Esophagus squamous epithelium (tissue), 5 donors: ENCODE measurements around the gene MYH7B. TPM values are rescaled to one million over a fixed set of nuclear protein-coding genes. Genes with fewer than 3 reads are reported as not detected.

Experiments
- DNase-seq: peaks from one replicate; lab custom pipeline; 2025; lab: John Stamatoyannopoulos, UW
- H3K27ac ChIP-seq, 4 donors: fragments of 200-600 bp; sonication (generic); one replicate each; pipeline ENCODE4 v1.5.1; 2016 to 2019; ENCODE audit warnings: mild to moderate bottlenecking in 1 of 4
- H3K27me3 ChIP-seq, 4 donors: fragments of 200-600 bp; sonication (generic); 1 replicate in 3 of 4; 2 replicates in 1 of 4; pipeline versions ENCODE4 v1.5.1 to v1.6.0; 2017 to 2021; ENCODE audit warnings: antibody characterized with exemption in 1 of 4
- H3K36me3 ChIP-seq, 3 donors: fragments of 200-600 bp; sonication (generic); one replicate each; pipeline ENCODE4 v1.5.1; 2016 to 2019
- H3K4me1 ChIP-seq, 3 donors: fragments of 200-600 bp; sonication (generic); one replicate each; pipeline ENCODE4 v1.5.1; 2017 to 2019
- H3K4me3 ChIP-seq, 4 donors: fragments of 200-600 bp; sonication (generic); 1 replicate in 3 of 4; 2 replicates in 1 of 4; pipeline ENCODE4 v1.5.1; 2016 to 2019; ENCODE audit warnings: mild to moderate bottlenecking in 2 of 4, moderate library complexity in 1 of 4
- H3K9me3 ChIP-seq, 3 donors: fragments of 200-600 bp; sonication (generic); one replicate each; pipeline ENCODE4 v1.5.1; 2016 to 2019
- CTCF ChIP-seq, 6 experiments: fragments of 450-650 bp in 4 of 6; fragments of 200-600 bp in 2 of 6; sonication (generic) in 2 of 6; IDR thresholded peaks; one replicate each; pipeline ENCODE4 v1.5.1; 2016 to 2019; ENCODE audit warnings: antibody characterized with exemption in 6 of 6, mild to moderate bottlenecking in 4 of 6, moderate library complexity in 4 of 6
- POLR2A ChIP-seq, 4 donors: fragments of 450-650 bp; IDR thresholded peaks; one replicate each; pipeline ENCODE4 v1.6.1; 2017; ENCODE audit warnings: antibody characterized with exemption in 4 of 4, mild to moderate bottlenecking in 4 of 4, moderate library complexity in 3 of 4
- WGBS, 2 donors: methylation state at CpG; one replicate each; pipeline ENCODE4 v1.1.5; 2018; 5-methylcytosine and 5-hydroxymethylcytosine counted together
- intact Hi-C: fragments of 100-400 bp; cut with DNase I; formaldehyde crosslinking; loops from one replicate; pipeline ENCODE4 v1.15.0; 2022
- total RNA-seq, 4 donors: library from RNA; depleted of rRNA; stranded (reverse); fragments of >200 nt; gene quantifications; one replicate each; pipeline ENCODE4 v1.1.0, GENCODE V29; 2016
- donor health status: DM: yes; HTN: yes; CAD: no.

The MYH7B gene
- total RNA-seq, 4 donors from 2014 or later, result 0.19 TPM; not detected in 3

- Histone ChIP-seq H3K4me3 (no peak overlapping the region), H3K27ac (no peak overlapping the region), H3K36me3 (peaks cover 6 to 91% (median 43%) of the 10 kb centered on the region in 3 donors), H3K9me3 (no peaks in the 10 kb centered on the region), H3K27me3 (no peaks in the 10 kb centered on the region), H3K4me1 (peaks cover 0 to 25% (median 14%) of the 10 kb centered on the region in 3 donors)
- intact Hi-C loops, result no loop called here
- no peak for TF ChIP-seq POLR2A (IDR thresholded peaks at IDR 0.05)
- TF ChIP-seq CTCF (IDR thresholded peaks at IDR 0.05), result no peak
- 94 to 95% methylated on average over 2 to 3 of the region's 3 CpGs for WGBS, 2 donors
- no peak for DNase-seq
Measured at GRCh38 chr20:34925341-34925740, 30.3 kb upstream of the MYH7B start.

- Histone ChIP-seq H3K9me3 (no peaks in the 10 kb centered on the region), H3K4me3 (no peak overlapping the region)
Measured at GRCh38 chr20:34925981-34926380, 29.7 kb upstream of the MYH7B start.

GRCh38 chr20:34926581-34926980 is 29.1 kb upstream of the MYH7B start:
- WGBS, 2 donors, result 100% methylated on average over 1 of the region's 1 CpG
- TF ChIP-seq CTCF (IDR thresholded peaks at IDR 0.05) (no peak), POLR2A (IDR thresholded peaks at IDR 0.05) (no peak)
- peaks cover 0 to 20% (median 14%) of the 10 kb centered on the region in 3 donors for H3K4me1 ChIP-seq
- no peaks in the 10 kb centered on the region for H3K27me3 ChIP-seq
- H3K36me3 ChIP-seq, result peaks cover 6 to 91% (median 38%) of the 10 kb centered on the region in 3 donors
- no peak for DNase-seq
- intact Hi-C loops, result no loop called here
- no peak overlapping the region for H3K27ac ChIP-seq
- no peak overlapping the region for H3K4me3 ChIP-seq
- no peaks in the 10 kb centered on the region for H3K9me3 ChIP-seq

More at GRCh38 chr20:34925981-34926380, 29.7 kb upstream of the MYH7B start:
- WGBS, 2 donors, result 100% methylated on average over 1 of the region's 1 CpG; no CpG with 5 or more reads in 1 of the 2 donors
- no peaks in the 10 kb centered on the region for H3K27me3 ChIP-seq
- TF ChIP-seq POLR2A (IDR thresholded peaks at IDR 0.05) (no peak), CTCF (IDR thresholded peaks at IDR 0.05) (no peak)
- no peak for DNase-seq
- H3K27ac ChIP-seq, result no peak overlapping the region
- peaks cover 6 to 91% (median 40%) of the 10 kb centered on the region in 3 donors for H3K36me3 ChIP-seq
- H3K4me1 ChIP-seq, result peaks cover 0 to 25% (median 14%) of the 10 kb centered on the region in 3 donors
- intact Hi-C loops, result no loop called here

- TF ChIP-seq POLR2A (IDR thresholded peaks at IDR 0.05) (no peak), CTCF (IDR thresholded peaks at IDR 0.05) (no peak)
- Histone ChIP-seq H3K27me3 (no peaks in the 10 kb centered on the region), H3K4me3 (no peak overlapping the region), H3K27ac (no peak overlapping the region), H3K36me3 (peaks cover 6 to 97% (median 38%) of the 10 kb centered on the region in 3 donors), H3K4me1 (peaks cover 0 to 8% (median 5%) of the 10 kb centered on the region in 3 donors), H3K9me3 (no peaks in the 10 kb centered on the region)
- 57 to 100% methylated on average over 1 of the region's 1 CpG for WGBS, 2 donors
- no peak for DNase-seq
- intact Hi-C loops, result no loop called here
Measured at GRCh38 chr20:34927736-34928135, 27.9 kb upstream of the MYH7B start.

GRCh38 chr20:34928411-34928810 is 27.3 kb upstream of the MYH7B start:
- intact Hi-C loops, result no loop called here
- no peak for DNase-seq
- H3K4me3 ChIP-seq, result no peak overlapping the region
- H3K27ac ChIP-seq, result no peak overlapping the region
- TF ChIP-seq CTCF (IDR thresholded peaks at IDR 0.05) (no peak), POLR2A (IDR thresholded peaks at IDR 0.05) (no peak)
- H3K36me3 ChIP-seq, result peaks cover 6 to 99% (median 38%) of the 10 kb centered on the region in 3 donors
- H3K4me1 ChIP-seq, result peaks cover 0 to 1% (median 0%) of the 10 kb centered on the region in 3 donors
- no peaks in the 10 kb centered on the region for H3K9me3 ChIP-seq
- 89 to 90% methylated on average over 1 to 2 of the region's 2 CpGs for WGBS, 2 donors
- H3K27me3 ChIP-seq, result no peaks in the 10 kb centered on the region
